Liver (tissue), 9 donors: ENCODE data around the gene CEP20. TPM values are rescaled to one million over a fixed set of nuclear protein-coding genes. Genes with fewer than 3 reads are reported as not detected.

Experiments
- DNase-seq: peaks from one replicate; pipeline ENCODE4 v3.0.0-alpha.2; 2017; ENCODE audit warnings: low spot score
- H3K27ac ChIP-seq, 2 donors: one replicate each; pipeline ENCODE4 v1.7.0; 2013; ENCODE audit warnings: inconsistent platforms in 2 of 2, low read length in 2 of 2, control low read depth in 1 of 2, low read depth in 1 of 2, mild to moderate bottlenecking in 1 of 2
- H3K27me3 ChIP-seq, 4 donors: one replicate each; pipeline versions ENCODE4 v1.6.1 to v1.7.0; 2013; ENCODE audit warnings: low read length in 3 of 4, inconsistent platforms in 1 of 4, mild to moderate bottlenecking in 1 of 4, moderate library complexity in 1 of 4; ENCODE audit not compliant: control insufficient read depth in 4 of 4, insufficient read depth in 4 of 4
- H3K36me3 ChIP-seq, 4 donors: one replicate each; pipeline versions ENCODE4 v1.6.1 to v1.7.0; 2013; ENCODE audit warnings: low read length in 3 of 4, mild to moderate bottlenecking in 3 of 4, low read depth in 1 of 4, moderate library complexity in 1 of 4; ENCODE audit not compliant: control insufficient read depth in 4 of 4, insufficient read depth in 3 of 4
- H3K4me1 ChIP-seq, 4 donors: one replicate each; pipeline versions ENCODE4 v1.6.1 to v1.7.0; 2013; ENCODE audit warnings: low read length in 3 of 4, mild to moderate bottlenecking in 3 of 4, moderate library complexity in 1 of 4; ENCODE audit not compliant: control insufficient read depth in 4 of 4, insufficient read depth in 4 of 4
- H3K4me3 ChIP-seq, 3 donors: one replicate each; pipeline versions ENCODE4 v1.6.1 to v1.7.0; 2013; ENCODE audit warnings: low read length in 3 of 3, control low read depth in 1 of 3, low read depth in 1 of 3, mild to moderate bottlenecking in 1 of 3
- H3K9ac ChIP-seq, 2 donors: one replicate each; pipeline ENCODE4 v1.7.0; 2013; ENCODE audit warnings: low read length in 2 of 2, mild to moderate bottlenecking in 2 of 2, moderate library complexity in 2 of 2, control low read depth in 1 of 2, low read depth in 1 of 2
- H3K9me3 ChIP-seq, 4 donors: one replicate each; pipeline versions ENCODE4 v1.6.1 to v1.7.0; 2013; ENCODE audit warnings: low read length in 3 of 4; ENCODE audit not compliant: control insufficient read depth in 4 of 4
- CTCF ChIP-seq: fragments of 150-350 bp; IDR thresholded peaks from 2 replicates; pipeline ENCODE4 v1.5.1; 2017; ENCODE audit warnings: improper control_type of control experiment, low read depth, low read length; ENCODE audit not compliant: missing input control
- EGR1 ChIP-seq, 2 donors: IDR thresholded peaks; 2 replicates each; pipeline ENCODE4 v1.6.1; 2016 to 2018; ENCODE audit warnings: antibody characterized with exemption in 2 of 2, low read depth in 2 of 2
- FOXA1 ChIP-seq: IDR thresholded peaks from 2 replicates; pipeline ENCODE4 v1.6.1; 2016; ENCODE audit warnings: antibody characterized with exemption
- FOXA2 ChIP-seq: IDR thresholded peaks from 2 replicates; pipeline ENCODE4 v1.6.1; 2016; ENCODE audit warnings: antibody characterized with exemption
- HNF4A ChIP-seq, 2 donors: conservative IDR thresholded peaks; 2 replicates each; pipeline ENCODE4 v1.6.1; 2016; ENCODE audit warnings: antibody characterized with exemption in 2 of 2, mild to moderate bottlenecking in 2 of 2
- HNF4G ChIP-seq: IDR thresholded peaks from 2 replicates; pipeline ENCODE4 v1.6.1; 2016; ENCODE audit warnings: antibody characterized with exemption
- JUND ChIP-seq, 2 donors: IDR thresholded peaks; 2 replicates each; pipeline ENCODE4 v1.6.1; 2016; ENCODE audit warnings: antibody characterized with exemption in 2 of 2
- MAX ChIP-seq: IDR thresholded peaks from 2 replicates; pipeline ENCODE4 v1.6.1; 2016; ENCODE audit warnings: antibody characterized with exemption
- NR2F2 ChIP-seq: IDR thresholded peaks from 2 replicates; pipeline ENCODE4 v1.6.1; 2016; ENCODE audit warnings: antibody characterized with exemption
- RXRA ChIP-seq, 2 donors: IDR thresholded peaks; 2 replicates each; pipeline ENCODE4 v1.6.1; 2017 to 2018; ENCODE audit warnings: antibody characterized with exemption in 2 of 2, mild to moderate bottlenecking in 1 of 2
- SP1 ChIP-seq: IDR thresholded peaks from 2 replicates; pipeline ENCODE4 v1.6.1; 2018; ENCODE audit warnings: antibody characterized with exemption, mild to moderate bottlenecking
- TAF1 ChIP-seq: conservative IDR thresholded peaks from 2 replicates; pipeline ENCODE4 v1.6.1; 2016; ENCODE audit warnings: antibody characterized with exemption, mild to moderate bottlenecking
- YY1 ChIP-seq: IDR thresholded peaks from 2 replicates; pipeline ENCODE4 v1.6.1; 2016; ENCODE audit warnings: antibody characterized with exemption, mild to moderate bottlenecking
- WGBS: extraction: QIAGEN DNeasy Blood & Tissue Kit; methylation state at CpG from one replicate; pipeline ENCODE4 v1.1.7; 2013; 5-methylcytosine and 5-hydroxymethylcytosine counted together
- polyA plus RNA-seq, 2 donors: library from polyadenylated mRNA; stranded (reverse) in 1 of 2; unstranded in 1 of 2; fragments of 200-250 nt in 1 of 2; fragments of >200 nt in 1 of 2; fragmentation: Nextera tagmentation in 1 of 2; extraction: Ambion mirVana in 1 of 2; gene quantifications; one replicate each; pipeline versions ENCODE4 v1.2.1 to v1.2.3, GENCODE V29; 2013 to 2015
- total RNA-seq, 2 donors: library from RNA; depleted of rRNA; stranded (reverse); fragments of >200 nt; gene quantifications; one replicate each; pipeline ENCODE4 v1.2.3, GENCODE V29; 2014
- donor health status: healthy.
- donor health status: healthy.
- donor health status: healthy.
- donor health status: healthy.
- donor health status: healthy.

Gene CEP20
- total and polyA plus RNA-seq, 4 donors: 10.7 to 19.2 (median 13.3) TPM

GRCh38 chr16:15885560-15886001, 2.8 kb downstream of the CEP20 start (continued):
- TF ChIP-seq CTCF (no peak), HNF4A (conservative IDR thresholded peaks at IDR 0.05) (no peak), NR2F2 (no peak), RXRA (IDR thresholded peaks at IDR 0.05) (no peak), JUND (IDR thresholded peaks at IDR 0.05) (no peak), FOXA1 (no peak), SP1 (no peak)

- H3K27me3 ChIP-seq: no peaks in the 10 kb centered on the region
- no peak overlapping the region for H3K9ac ChIP-seq
- no peak overlapping the region for H3K4me3 ChIP-seq
- no peak for DNase-seq
- peaks cover 1 to 5% (median 5%) of the 10 kb centered on the region in 4 donors for H3K4me1 ChIP-seq
- H3K27ac ChIP-seq: no peak overlapping the region
- TF ChIP-seq MAX (no peak), YY1 (no peak), FOXA2 (no peak), CTCF (no peak), EGR1 (IDR thresholded peaks at IDR 0.05; ENCODE audit: low read depth in 2 of 2) (no peak), TAF1 (no peak), JUND (IDR thresholded peaks at IDR 0.05) (no peak), RXRA (IDR thresholded peaks at IDR 0.05) (no peak), HNF4G (no peak), FOXA1 (no peak)
- peaks cover 6 to 21% (median 14%) of the 10 kb centered on the region in 4 donors for H3K36me3 ChIP-seq
- H3K9me3 ChIP-seq: no peaks in the 10 kb centered on the region
- over 99% methylated on average over 3 of the region's 3 CpGs for WGBS
Measured at GRCh38 chr16:15882563-15882962, 5.8 kb downstream of the CEP20 start.

- Histone ChIP-seq H3K9ac (no peak overlapping the region), H3K9me3 (no peaks in the 10 kb centered on the region), H3K27me3 (no peaks in the 10 kb centered on the region), H3K4me3 (no peak overlapping the region), H3K36me3 (peaks cover 6 to 23% (median 14%) of the 10 kb centered on the region in 4 donors), H3K4me1 (no peaks in the 10 kb centered on the region), H3K27ac (no peak overlapping the region)
- no peak for DNase-seq
- 94% methylated on average over 13 of the region's 13 CpGs for WGBS
- TF ChIP-seq HNF4A (conservative IDR thresholded peaks at IDR 0.05): no peak
- TF ChIP-seq NR2F2: no peak
- no peak for TF ChIP-seq EGR1 (IDR thresholded peaks at IDR 0.05; ENCODE audit: low read depth in 2 of 2)
- no peak for TF ChIP-seq HNF4G
Measured at GRCh38 chr16:15881794-15882379, 6.5 kb downstream of the CEP20 start.
